Measurements from ENCODE around the gene COLGALT1. TPM values are rescaled to one million over a fixed set of nuclear protein-coding genes. Genes with fewer than 3 reads are reported as not detected.
"Not testable (repeated sequence)": the region's sequence is repeated elsewhere in the genome, so short reads cannot be mapped to it uniquely, and the experiment has no call there.

COLGALT1 gene
- total RNA-seq, 4 donors from 2014 or later, result 74.5 to 141 (median 88.2) TPM

GRCh38 chr19:17581211-17581874, 25.9 kb downstream of the COLGALT1 start:
- no peak overlapping the region for H3K4me3 ChIP-seq
- no peaks in the 10 kb centered on the region for H3K27me3 ChIP-seq
- no peak for DNase-seq (ENCODE audit: low spot score in 2 of 2)
- no peak for TF ChIP-seq CTCF (IDR thresholded peaks at IDR 0.05)
- TF ChIP-seq POLR2A (IDR thresholded peaks at IDR 0.05), result no peak
- TF ChIP-seq EP300 (IDR thresholded peaks at IDR 0.05), result no peak
- peaks cover 0 to 29% (median 0%) of the 10 kb centered on the region in 4 donors for H3K4me1 ChIP-seq
- H3K36me3 ChIP-seq, result peaks cover 0 to 68% (median 8%) of the 10 kb centered on the region in 3 donors
- H3K9me3 ChIP-seq, result no peaks in the 10 kb centered on the region
- H3K27ac ChIP-seq, result no peak overlapping the region
- WGBS, 2 donors, result 76 to 81% methylated on average over 12 to 19 of the region's 19 CpGs

GRCh38 chr19:17582613-17583012, 27.2 kb downstream of the COLGALT1 start:
- Histone ChIP-seq H3K36me3 (peaks cover 0 to 55% (median 6%) of the 10 kb centered on the region in 3 donors), H3K27ac (no peak overlapping the region), H3K9me3 (no peaks in the 10 kb centered on the region), H3K4me3 (no peak overlapping the region), H3K27me3 (no peaks in the 10 kb centered on the region), H3K4me1 (peaks cover 0 to 18% (median 0%) of the 10 kb centered on the region in 4 donors)
- 74 to 81% methylated on average over 6 to 7 of the region's 8 CpGs for WGBS, 2 donors
- no peak for TF ChIP-seq CTCF (IDR thresholded peaks at IDR 0.05)
- no peak for TF ChIP-seq EP300 (IDR thresholded peaks at IDR 0.05)
- no peak for TF ChIP-seq POLR2A (IDR thresholded peaks at IDR 0.05)
- no peak for DNase-seq (ENCODE audit: low spot score in 2 of 2)

- peaks cover 0 to 16% (median 0%) of the 10 kb centered on the region in 4 donors for H3K4me1 ChIP-seq
- no peaks in the 10 kb centered on the region for H3K27me3 ChIP-seq
- 75 to 83% methylated on average over 3 of the region's 3 CpGs for WGBS, 2 donors
- DNase-seq (ENCODE audit: low spot score in 2 of 2), result no peak
- no peak overlapping the region for H3K4me3 ChIP-seq
- no peaks in the 10 kb centered on the region for H3K9me3 ChIP-seq
- no peak overlapping the region for H3K27ac ChIP-seq
- H3K36me3 ChIP-seq, result peaks cover 0 to 40% (median 0%) of the 10 kb centered on the region in 3 donors
- TF ChIP-seq POLR2A (IDR thresholded peaks at IDR 0.05) (no peak), CTCF (IDR thresholded peaks at IDR 0.05) (no peak), EP300 (IDR thresholded peaks at IDR 0.05) (no peak)
Measured at GRCh38 chr19:17584132-17584531, 28.7 kb downstream of the COLGALT1 start.

- not testable (repeated sequence) for H3K27ac ChIP-seq; H3K4me1 ChIP-seq; DNase-seq (ENCODE audit: low spot score in 2 of 2); H3K9me3 ChIP-seq; H3K4me3 ChIP-seq; H3K27me3 ChIP-seq
- H3K36me3 ChIP-seq, result peaks cover 0 to 27% (median 0%) of the 10 kb centered on the region in 3 donors
- 62 to 65% methylated on average over 7 of the region's 7 CpGs for WGBS, 2 donors
Measured at GRCh38 chr19:17585395-17585794, 29.9 kb downstream of the COLGALT1 start.

- Histone ChIP-seq H3K4me3 (no peak overlapping the region), H3K4me1 (no peaks in the 10 kb centered on the region), H3K36me3 (no peaks in the 10 kb centered on the region), H3K27me3 (no peaks in the 10 kb centered on the region), H3K27ac (no peak overlapping the region), H3K9me3 (no peaks in the 10 kb centered on the region)
- TF ChIP-seq EP300 (IDR thresholded peaks at IDR 0.05) (no peak), POLR2A (IDR thresholded peaks at IDR 0.05) (no peak), CTCF (IDR thresholded peaks at IDR 0.05) (no peak)
- DNase-seq (ENCODE audit: low spot score in 2 of 2), result no peak
- 86 to 96% methylated on average over 1 of the region's 1 CpG for WGBS, 2 donors
Measured at GRCh38 chr19:17590866-17591265, 35.4 kb downstream of the COLGALT1 start.

- DNase-seq (ENCODE audit: low spot score in 2 of 2); H3K27me3 ChIP-seq: not testable (repeated sequence)
Measured at GRCh38 chr19:17594296-17594695, 38.8 kb downstream of the COLGALT1 start.

GRCh38 chr19:17598063-17598462, 42.6 kb downstream of the COLGALT1 start:
- not testable (repeated sequence) for H3K36me3 ChIP-seq; DNase-seq (ENCODE audit: low spot score in 2 of 2); H3K27ac ChIP-seq; H3K9me3 ChIP-seq; H3K4me3 ChIP-seq
- peaks cover 0 to 15% of the 10 kb centered on the region in 2 donors for H3K27me3 ChIP-seq
- 88 to 89% methylated on average over 8 of the region's 8 CpGs for WGBS, 2 donors
- peaks cover 0 to 12% (median 0%) of the 10 kb centered on the region in 4 donors for H3K4me1 ChIP-seq

More at GRCh38 chr19:17594296-17594695, 38.8 kb downstream of the COLGALT1 start:
- H3K4me1 ChIP-seq, H3K36me3 ChIP-seq, H3K9me3 ChIP-seq, H3K27ac ChIP-seq, H3K4me3 ChIP-seq: not testable (repeated sequence)
- WGBS, 2 donors, result 88 to 91% methylated on average over 7 of the region's 7 CpGs
